ENCODE measurements around the gene APOL6.
"Not testable (repeated sequence)": the region's sequence is repeated elsewhere in the genome, so short reads cannot be mapped to it uniquely, and the experiment has no call there.

APOL6 gene

GRCh38 chr22:35674335-35674734, 26.1 kb downstream of the APOL6 start:
- DNase-seq (ENCODE audit: low read depth), result no peak
- TF ChIP-seq CTCF (IDR thresholded peaks at IDR 0.05; ENCODE audit: control insufficient read depth, extremely low read depth, insufficient read depth), result no peak
- no peak overlapping the region for H3K4me3 ChIP-seq (ENCODE audit: low read depth, low read length)

DNA sequence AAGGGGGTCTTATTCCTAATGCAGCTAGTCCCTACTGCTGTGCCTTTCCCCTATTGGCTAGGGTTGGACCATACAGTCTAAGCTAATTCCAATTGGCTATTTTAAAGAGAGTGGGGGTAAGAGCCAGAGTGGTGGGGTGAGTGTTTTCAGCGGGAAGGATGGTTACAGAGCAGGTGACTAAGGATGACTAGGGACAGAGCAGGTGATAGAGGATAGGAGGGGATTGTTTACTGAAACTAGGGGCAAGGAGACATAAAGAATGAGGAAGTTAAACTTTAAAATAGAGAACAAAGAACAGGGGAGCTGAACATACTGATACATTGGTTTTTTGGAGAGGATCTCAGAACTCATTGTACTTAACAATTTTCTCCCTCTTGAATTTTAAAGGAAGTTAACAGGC, 27.8 kb downstream of the APOL6 start:
- not testable (repeated sequence) for DNase-seq (ENCODE audit: low read depth); H3K4me3 ChIP-seq (ENCODE audit: low read depth, low read length)

GRCh38 chr22:35677460-35678187, 29.4 kb downstream of the APOL6 start:
- no peak overlapping the region for H3K4me3 ChIP-seq (ENCODE audit: low read depth, low read length)
- no peak for TF ChIP-seq CTCF (IDR thresholded peaks at IDR 0.05; ENCODE audit: control insufficient read depth, extremely low read depth, insufficient read depth)
- DNase-seq (ENCODE audit: low read depth), result no peak

DNA sequence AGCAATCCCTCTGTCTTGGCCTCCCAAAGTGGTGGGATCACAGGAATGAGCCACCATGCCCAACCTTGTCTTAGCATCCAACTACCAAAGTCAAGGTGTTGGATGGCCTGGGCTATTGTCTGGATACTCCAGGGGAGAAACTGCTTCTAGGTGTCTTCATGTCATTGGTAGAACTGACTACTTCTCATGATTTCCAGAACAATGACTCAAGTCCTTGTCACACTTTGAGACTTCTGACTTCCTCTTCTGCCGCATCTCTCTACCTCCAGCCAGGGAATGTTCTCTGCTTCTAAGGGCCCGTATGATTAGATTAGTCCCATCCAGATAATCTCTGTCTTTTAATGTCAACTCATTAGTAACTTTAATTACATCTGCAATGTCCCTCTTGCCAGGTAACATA, 30.6 kb downstream of the APOL6 start:
- TF ChIP-seq CTCF (IDR thresholded peaks at IDR 0.05; ENCODE audit: control insufficient read depth, extremely low read depth, insufficient read depth), result no peak
- DNase-seq (ENCODE audit: low read depth), result no peak
- no peak overlapping the region for H3K4me3 ChIP-seq (ENCODE audit: low read depth, low read length)

DNA sequence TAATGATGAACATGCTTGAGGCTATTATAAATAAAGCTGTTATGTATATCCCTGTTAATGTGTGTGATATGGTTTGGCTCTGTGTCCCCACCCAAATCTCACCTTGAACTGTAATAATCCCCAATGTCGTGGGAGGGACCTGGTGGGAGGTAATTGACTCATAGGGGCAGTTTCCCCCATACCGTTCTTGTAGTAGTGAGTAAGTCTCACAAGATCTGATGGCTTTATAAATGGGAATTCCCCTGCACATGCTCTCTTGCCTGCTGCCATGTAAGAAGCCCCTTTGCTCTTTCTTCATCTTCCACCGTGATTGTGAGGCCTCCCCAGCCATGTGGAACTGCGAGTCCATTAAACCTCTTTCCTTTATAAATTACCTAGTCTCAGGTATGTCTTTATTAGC, 31.2 kb downstream of the APOL6 start:
- H3K4me3 ChIP-seq (ENCODE audit: low read depth, low read length); DNase-seq (ENCODE audit: low read depth): not testable (repeated sequence)

DNA sequence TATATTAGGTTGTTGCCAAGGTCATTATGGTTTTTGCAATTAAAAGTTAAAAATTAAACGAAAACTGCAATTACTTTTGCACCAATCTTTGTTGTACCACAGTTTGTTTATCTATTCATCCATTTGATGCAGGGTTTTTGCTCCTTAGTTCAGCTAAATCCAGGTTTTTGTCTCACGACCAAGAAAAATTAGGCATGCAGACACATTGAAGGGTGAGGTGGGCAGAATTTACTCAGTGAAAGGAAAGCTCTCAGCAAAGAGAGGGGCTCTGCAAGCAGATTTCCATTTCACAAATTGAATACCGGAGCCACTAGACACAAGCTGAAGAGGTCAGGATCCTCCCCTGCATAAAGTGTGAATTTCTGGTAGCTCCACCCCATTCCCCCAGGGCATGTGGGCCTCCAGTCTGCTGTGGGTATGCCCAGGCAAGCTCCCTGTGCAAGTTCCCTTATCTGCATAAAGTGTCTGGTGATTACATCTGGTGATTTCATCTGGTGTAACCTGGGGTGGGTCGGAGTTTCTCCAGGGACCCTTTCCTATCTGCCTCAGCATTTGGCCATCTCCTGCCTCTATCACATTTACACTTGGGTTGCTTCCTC, 33.3 kb downstream of the APOL6 start:
- no peak for DNase-seq (ENCODE audit: low read depth)
- H3K4me3 ChIP-seq (ENCODE audit: low read depth, low read length), result no peak overlapping the region
- no peak for TF ChIP-seq CTCF (IDR thresholded peaks at IDR 0.05; ENCODE audit: control insufficient read depth, extremely low read depth, insufficient read depth)

- H3K4me3 ChIP-seq (ENCODE audit: low read depth, low read length), result no peak overlapping the region
- TF ChIP-seq CTCF (IDR thresholded peaks at IDR 0.05; ENCODE audit: control insufficient read depth, extremely low read depth, insufficient read depth), result no peak
- no peak for DNase-seq (ENCODE audit: low read depth)
These were observed 35.3 kb downstream of the APOL6 start for GRCh38 chr22:35683560-35683959.

GRCh38 chr22:35684270-35684700, 36.0 kb downstream of the APOL6 start:
- no peak for TF ChIP-seq CTCF (IDR thresholded peaks at IDR 0.05; ENCODE audit: control insufficient read depth, extremely low read depth, insufficient read depth)
- no peak for DNase-seq (ENCODE audit: low read depth)
- H3K4me3 ChIP-seq (ENCODE audit: low read depth, low read length), result no peak overlapping the region

Data from LNCaP clone FGC (cell line).